ENCODE data around the gene CDH13.

- no peak for TF ChIP-seq CTCF (IDR thresholded peaks at IDR 0.05 in 2 of 3, conservative IDR thresholded peaks at IDR 0.05 in 1 of 3; ENCODE audit: control insufficient read depth in 2 of 3, extremely low read depth in 1 of 3, insufficient read depth in 1 of 3, low read depth in 3 of 3, low read length in 3 of 3)
- TF ChIP-seq ASH2L (IDR thresholded peaks at IDR 0.05; ENCODE audit: borderline replicate concordance, low read depth) = no peak
- TF ChIP-seq BRCA1 (IDR thresholded peaks at IDR 0.05; ENCODE audit: low read depth, low read length) = no peak
- no peak for TF ChIP-seq EZH2 (IDR thresholded peaks at IDR 0.05; ENCODE audit: borderline replicate concordance, control insufficient read depth, low read depth, low read length)
- TF ChIP-seq MLLT1 (IDR thresholded peaks at IDR 0.05) = no peak
- no peak for TF ChIP-seq CEBPB (IDR thresholded peaks at IDR 0.05; ENCODE audit: borderline replicate concordance in 1 of 2, low read depth in 2 of 2, low read length in 2 of 2)
Measured at GRCh38 chr16:83198977-83199376, 572.2 kb downstream of the CDH13 start.
